GM12878 (cell line): Measurements from ENCODE around the gene VAT1. TPM values are rescaled to one million over a fixed set of nuclear protein-coding genes. Genes with fewer than 3 reads are reported as not detected.
A peak's percentile ranks its signal among the peaks of the same experiment; 100 is the strongest.

Experiments used
- BHLHE40 ChIP-seq, 2 experiments: fragments of 450-650 bp in 1 of 2; IDR thresholded peaks; 2 replicates each; pipeline ENCODE4 v1.6.1; 2011 to 2017; ENCODE audit warnings: low read depth in 2 of 2, borderline replicate concordance in 1 of 2, improper control_type of control experiment in 1 of 2, low read length in 1 of 2, mild to moderate bottlenecking in 1 of 2
- CREM ChIP-seq: IDR thresholded peaks from 2 replicates; pipeline ENCODE4 v1.6.1; 2014; ENCODE audit warnings: antibody characterized with exemption, low read depth
- EP300 ChIP-seq, 2 experiments: fragments of 150-350 bp in 1 of 2; IDR thresholded peaks; 2 replicates each; pipeline ENCODE4 v1.6.1; 2011 to 2012; ENCODE audit warnings: low read depth in 2 of 2, low read length in 2 of 2, borderline replicate concordance in 1 of 2, improper control_type of control experiment in 1 of 2, inconsistent platforms in 1 of 2; ENCODE audit not compliant: control insufficient read depth in 1 of 2
- IRF3 ChIP-seq: fragments of 450-650 bp; IDR thresholded peaks from 2 replicates; pipeline ENCODE4 v1.6.1; 2014; ENCODE audit warnings: mild to moderate bottlenecking
- JUND ChIP-seq: IDR thresholded peaks from 2 replicates; pipeline ENCODE4 v1.6.1; 2012; ENCODE audit warnings: low read depth, mild to moderate bottlenecking, low read length, improper control_type of control experiment, moderate library complexity
- MEF2A ChIP-seq: IDR thresholded peaks from 2 replicates; pipeline ENCODE4 v1.6.1; 2011; ENCODE audit warnings: low read depth, mild to moderate bottlenecking, low read length, moderate library complexity; ENCODE audit not compliant: insufficient read depth
- NFIC ChIP-seq: IDR thresholded peaks from 2 replicates; pipeline ENCODE4 v1.6.1; 2012; ENCODE audit warnings: low read depth, mild to moderate bottlenecking, inconsistent platforms, low read length, moderate library complexity
- NFYB ChIP-seq: IDR thresholded peaks from 2 replicates; pipeline ENCODE4 v1.6.1; 2011; ENCODE audit warnings: low read depth, mild to moderate bottlenecking, low read length, improper control_type of control experiment, moderate library complexity; ENCODE audit not compliant: insufficient read depth
- PRDM15 ChIP-seq: fragments of 450-650 bp; formaldehyde crosslinking; IDR thresholded peaks from 2 replicates; pipeline ENCODE4 v1.4.0; 2020; ENCODE audit warnings: mild to moderate bottlenecking, moderate library complexity
- SIX5 ChIP-seq: IDR thresholded peaks from 2 replicates; pipeline ENCODE4 v1.6.1; 2011; ENCODE audit warnings: mild to moderate bottlenecking, low read depth, low read length, moderate library complexity; ENCODE audit not compliant: severe bottlenecking
- SKIL ChIP-seq: fragments of 450-650 bp; IDR thresholded peaks from 2 replicates; pipeline ENCODE4 v1.6.1; 2017; ENCODE audit warnings: mild to moderate bottlenecking, low read depth, inconsistent platforms; ENCODE audit not compliant: poor library complexity, severe bottlenecking
- SMC3 ChIP-seq: IDR thresholded peaks from 2 replicates; pipeline ENCODE4 v1.6.1; 2011; ENCODE audit warnings: low read length, improper control_type of control experiment, borderline replicate concordance
- SP1 ChIP-seq: IDR thresholded peaks from one replicate; pipeline ENCODE4 v1.6.1; 2011; ENCODE audit warnings: low read depth, low read length
- TBL1XR1 ChIP-seq: IDR thresholded peaks from 2 replicates; pipeline ENCODE4 v1.6.1; 2012; ENCODE audit warnings: low read depth, low read length, improper control_type of control experiment
- ZBTB40 ChIP-seq: fragments of 450-650 bp; IDR thresholded peaks from 2 replicates; pipeline ENCODE4 v1.6.1; 2016; ENCODE audit warnings: mild to moderate bottlenecking, moderate library complexity, borderline replicate concordance
- ZNF217 ChIP-seq: fragments of 450-650 bp; IDR thresholded peaks from 2 replicates; pipeline ENCODE4 v1.6.1; 2017; ENCODE audit warnings: antibody characterized with exemption, mild to moderate bottlenecking
- ZNF24 ChIP-seq: fragments of 450-650 bp; IDR thresholded peaks from 2 replicates; pipeline ENCODE4 v1.6.1; 2017; ENCODE audit warnings: antibody characterized with exemption, mild to moderate bottlenecking
- polyA plus RNA-seq, 11 experiments: library from polyadenylated mRNA; depleted of rRNA in 4 of 11; unstranded in 6 of 11; stranded (reverse) in 5 of 11; fragments of >200 nt; fragmentation: Nextera tagmentation in 4 of 11; fragmentation: Illumina TruSeq in 1 of 11; extraction: Ambion mirVana in 4 of 11; extraction: Trizol in 1 of 11; gene quantifications; 1 replicate in 1 of 11; 2 replicates in 10 of 11; pipeline versions ENCODE4 v1.2.1 to v1.2.3, GENCODE V29; 2011 to 2016; ENCODE audit warnings: inconsistent platforms in 2 of 11, missing spikeins in 2 of 11, low read depth in 1 of 11
- total RNA-seq, 4 experiments: library from RNA; depleted of rRNA in 3 of 4; stranded (reverse); fragments of >200 nt in 3 of 4; fragmentation: Illumina TruSeq in 1 of 4; extraction: Trizol in 1 of 4; gene quantifications; 2 replicates each; pipeline versions ENCODE4 v1.2.1 to v1.2.3, GENCODE V29; 2013 to 2021

VAT1 gene
- total and polyA plus RNA-seq, 10 of the 15 experiments (the other 5 are each of a cell fraction or from before 2014, with no cell fraction given), result 5.0 to 19.8 (median 8.2) TPM

- TF ChIP-seq SIX5 (no peak), EP300 (IDR thresholded peaks at IDR 0.05; ENCODE audit: borderline replicate concordance in 1 of 2, control insufficient read depth in 1 of 2, low read depth in 2 of 2, low read length in 2 of 2) (no peak), SKIL (no peak), NFYB (no peak), NFIC (no peak), JUND (no peak), IRF3 (no peak), ZBTB40 (no peak), ZNF217 (no peak), SP1 (no peak), ZNF24 (no peak), SMC3 (no peak), TBL1XR1 (no peak), MEF2A (no peak), PRDM15 (CRISPR knock-in tag) (no peak), BHLHE40 (IDR thresholded peaks at IDR 0.05; ENCODE audit: borderline replicate concordance in 1 of 2, low read depth in 2 of 2, low read length in 1 of 2) (no peak), CREM (peak; percentile 81)
These were observed 41.3 kb downstream of the VAT1 start (continued) for GRCh38 chr17:42980766-42981397.
